Loucy (cell line): ENCODE data around the gene TLX2.

Experiments
- H2AFZ ChIP-seq: fragments of 200-600 bp; sonication (generic); 2 replicates; pipeline ENCODE4 v1.6.0; 2016; ENCODE audit warnings: antibody characterized with exemption, mild to moderate bottlenecking, low read length, moderate library complexity
- H3F3A ChIP-seq: fragments of 200-600 bp; 2 replicates; pipeline ENCODE4 v1.6.0; 2016; ENCODE audit warnings: antibody characterized with exemption, low read depth, mild to moderate bottlenecking
- H3K27me3 ChIP-seq: fragments of 200-600 bp; sonication (generic); 2 replicates; pipeline ENCODE4 v1.6.1; 2014; ENCODE audit warnings: low read length, mild to moderate bottlenecking; ENCODE audit not compliant: insufficient read depth, poor library complexity, severe bottlenecking
- H3K36me3 ChIP-seq: fragments of 200-600 bp; sonication (generic); 2 replicates; pipeline ENCODE4 v1.6.1; 2016; ENCODE audit warnings: low read length; ENCODE audit not compliant: insufficient read depth
- H3K4me1 ChIP-seq: fragments of 200-600 bp; sonication (generic); 2 replicates; pipeline ENCODE4 v1.5.1; 2014; ENCODE audit warnings: low read length, mild to moderate bottlenecking; ENCODE audit not compliant: insufficient read depth, poor library complexity, severe bottlenecking
- H3K4me2 ChIP-seq: fragments of 200-600 bp; sonication (generic); 2 replicates; pipeline ENCODE4 v1.6.0; 2014; ENCODE audit warnings: antibody characterized with exemption, low read length, low read depth, mild to moderate bottlenecking; ENCODE audit not compliant: poor library complexity, severe bottlenecking
- H3K4me3 ChIP-seq: fragments of 200-600 bp; sonication (generic); 2 replicates; pipeline ENCODE4 v1.5.1; 2014; ENCODE audit warnings: low read length, mild to moderate bottlenecking, mixed read lengths; ENCODE audit not compliant: poor library complexity, severe bottlenecking
- H3K79me2 ChIP-seq: fragments of 200-600 bp; sonication (generic); 2 replicates; pipeline ENCODE4 v1.6.1; 2014; ENCODE audit warnings: low read length; ENCODE audit not compliant: insufficient read depth
- H3K9ac ChIP-seq: fragments of 200-600 bp; sonication (generic); 2 replicates; pipeline ENCODE4 v1.6.0; 2014; ENCODE audit warnings: mild to moderate bottlenecking, low read depth, low read length, moderate library complexity; ENCODE audit not compliant: poor library complexity, severe bottlenecking
- H3K9me2 ChIP-seq: fragments of 200-600 bp; sonication (generic); replicated peaks from 2 replicates; pipeline ENCODE4 v1.6.1; 2016; ENCODE audit warnings: low read depth, low read length, mixed read lengths
- H3K9me3 ChIP-seq: fragments of 200-600 bp; sonication (generic); 2 replicates; pipeline ENCODE4 v1.6.1; 2014; ENCODE audit warnings: mild to moderate bottlenecking, antibody characterized with exemption, low read length, low read depth; ENCODE audit not compliant: insufficient read depth
- H4K20me1 ChIP-seq: fragments of 200-600 bp; sonication (generic); 2 replicates; pipeline ENCODE4 v1.6.0; 2014; ENCODE audit warnings: antibody characterized with exemption, low read length, mild to moderate bottlenecking; ENCODE audit not compliant: insufficient read depth, poor library complexity, severe bottlenecking
- CTCF ChIP-seq: fragments of 200-600 bp; sonication (generic); conservative IDR thresholded peaks from 2 replicates; pipeline ENCODE4 v1.5.1; 2014; ENCODE audit warnings: mild to moderate bottlenecking, antibody characterized with exemption, low read length
- EZH2phosphoT487 ChIP-seq: fragments of 200-600 bp; IDR thresholded peaks from 2 replicates; pipeline ENCODE4 v1.6.1; 2018; ENCODE audit warnings: antibody characterized with exemption, mild to moderate bottlenecking, moderate library complexity, borderline replicate concordance

Gene TLX2

GRCh38 chr2:74474899-74475298 is 39.4 kb upstream of the TLX2 start:
- Histone ChIP-seq H3F3A (peaks cover 5% of the 10 kb centered on the region; the same call in 1 of the 2 replicates), H3K36me3 (peaks cover 6% of the 10 kb centered on the region; the same call in 1 of the 2 replicates), H3K9me2 (no peaks in the 10 kb centered on the region), H2AFZ (no peak overlapping the region), H3K27me3 (no peaks in the 10 kb centered on the region), H3K4me2 (no peak overlapping the region), H3K4me1 (peaks cover 24% of the 10 kb centered on the region), H3K9ac (no peak overlapping the region), H3K9me3 (no peaks in the 10 kb centered on the region), H3K79me2 (peaks cover 25% of the 10 kb centered on the region), H3K4me3 (no peak overlapping the region), H4K20me1 (no peaks in the 10 kb centered on the region)
- TF ChIP-seq CTCF, result peak; percentile 56
- TF ChIP-seq EZH2phosphoT487, result no peak

- Histone ChIP-seq H3K9me3 (no peaks in the 10 kb centered on the region), H3K9ac (peak overlapping the region; percentile 80), H2AFZ (no peak overlapping the region), H3K4me1 (peaks cover 29% of the 10 kb centered on the region), H3K9me2 (no peaks in the 10 kb centered on the region), H3K79me2 (peaks cover 53% of the 10 kb centered on the region), H3F3A (no peaks in the 10 kb centered on the region), H3K27me3 (no peaks in the 10 kb centered on the region), H3K4me3 (peak overlapping the region; percentile 79), H3K4me2 (peak overlapping the region; percentile 93), H4K20me1 (peaks cover 9% of the 10 kb centered on the region), H3K36me3 (no peaks in the 10 kb centered on the region)
- TF ChIP-seq CTCF, result no peak
- no peak for TF ChIP-seq EZH2phosphoT487
These were observed 32.8 kb upstream of the TLX2 start for GRCh38 chr2:74481431-74481830.

- Histone ChIP-seq H2AFZ (peak overlapping the region; percentile 82), H3K4me1 (peaks cover 29% of the 10 kb centered on the region), H3K9me2 (no peaks in the 10 kb centered on the region), H3K27me3 (no peaks in the 10 kb centered on the region), H3F3A (no peaks in the 10 kb centered on the region), H3K4me2 (peak overlapping the region; percentile 93), H3K9me3 (no peaks in the 10 kb centered on the region), H3K79me2 (peaks cover 53% of the 10 kb centered on the region), H3K4me3 (peak overlapping the region; percentile 79), H3K9ac (peak overlapping the region; percentile 80), H4K20me1 (peaks cover 9% of the 10 kb centered on the region), H3K36me3 (no peaks in the 10 kb centered on the region)
- TF ChIP-seq EZH2phosphoT487, result no peak
- no peak for TF ChIP-seq CTCF
These were observed 32.1 kb upstream of the TLX2 start for GRCh38 chr2:74481961-74482800.
